HCT116 (cell line): ENCODE results near the gene DHX32. TPM values are rescaled to one million over a fixed set of nuclear protein-coding genes. Genes with fewer than 3 reads are reported as not detected.
"Not testable (repeated sequence)": the region's sequence is repeated elsewhere in the genome, so short reads cannot be mapped to it uniquely, and the experiment has no call there.

Experiments used
- ATAC-seq: fragments of 200-7000 bp; cut with Tn5 transposase; 2 replicates; pipeline ENCODE4 v1.9.1; 2020; ENCODE audit warnings: mild to moderate bottlenecking, moderate library complexity
- BruUV-seq: library from RNA; stranded (reverse); fragments of 400-500 nt; replicated peaks from 2 replicates; lab custom pipeline; 2021; lab: Mats Ljungman, UMichigan
- CTCF ChIA-PET: fragments of 300-600 bp; sonication (Branson Sonifier 250); formaldehyde crosslinking; loops from one replicate; lab custom pipeline; 2021; ENCODE audit warnings: antibody characterized with exemption; lab: Charles Lee
- POLR2A ChIA-PET: fragments of 300-600, 350-600 bp; sonication (Branson Sonifier 250); formaldehyde crosslinking; loops from one replicate; lab custom pipeline; 2021; ENCODE audit warnings: antibody characterized with exemption; lab: Charles Lee
- RAD21 ChIA-PET, 2 experiments: fragments of 300-600 bp; sonication (Branson Sonifier 250); formaldehyde crosslinking; loops; one replicate each; lab custom pipeline; 2023; ENCODE audit warnings: low total read pairs in 2 of 2; ENCODE audit not compliant: uncharacterized antibody in 2 of 2, unreplicated experiment in 2 of 2, low non-redundant PET in 1 of 2; lab: Charles Lee
- DNase-seq: peaks from one replicate; pipeline ENCODE4 v3.0.0-alpha.2; 2010; ENCODE audit warnings: low read depth, low spot score
- H2AFZ ChIP-seq: fragments of 200-600 bp; shearing (Covaris generic), sonication (generic); 2 replicates; pipeline ENCODE4 v1.6.1; 2017; ENCODE audit warnings: low read depth, mixed run types, mixed read lengths, antibody characterized with exemption, low read length; ENCODE audit not compliant: poor library complexity, severe bottlenecking
- H3K27ac ChIP-seq: 2 replicates; pipeline ENCODE4 v1.5.1; 2012; ENCODE audit warnings: low read depth, low read length
- H3K27me3 ChIP-seq: fragments of 200-600 bp; sonication (generic); 2 replicates; pipeline ENCODE4 v1.6.1; 2016; ENCODE audit warnings: mixed run types, low read length, mixed read lengths; ENCODE audit not compliant: insufficient read depth
- H3K36me3 ChIP-seq, 2 experiments: fragments of 200-500 bp in 1 of 2; fragments of 200-600 bp in 1 of 2; sonication (Bioruptor generic) in 1 of 2; sonication (generic) in 1 of 2; 2 replicates each; pipeline versions ENCODE4 v1.5.1 to v1.6.1; 2014 to 2016; ENCODE audit warnings: low read length in 2 of 2, inconsistent platforms in 1 of 2, mixed read lengths in 1 of 2, mixed run types in 1 of 2; ENCODE audit not compliant: insufficient read depth in 2 of 2, control insufficient read depth in 1 of 2
- H3K4me1 ChIP-seq, 2 experiments: fragments of 200-600 bp in 1 of 2; sonication (generic) in 1 of 2; 2 replicates each; pipeline versions ENCODE4 v1.5.1 to v1.6.1; 2012 to 2017; ENCODE audit warnings: low read length in 2 of 2, inconsistent platforms in 1 of 2, mild to moderate bottlenecking in 1 of 2, mixed read lengths in 1 of 2, mixed run types in 1 of 2, moderate library complexity in 1 of 2; ENCODE audit not compliant: insufficient read depth in 2 of 2, control insufficient read depth in 1 of 2
- H3K4me2 ChIP-seq: fragments of 200-600 bp; sonication (generic); 2 replicates; pipeline ENCODE4 v1.6.1; 2017; ENCODE audit warnings: mixed run types, low read length, mixed read lengths
- H3K4me3 ChIP-seq, 2 experiments: fragments of 200-600 bp in 1 of 2; sonication (generic) in 1 of 2; replicated peaks in 1 of 2; 2 replicates each; pipeline ENCODE4 v1.5.1; 2011 to 2016; ENCODE audit warnings: low read length in 2 of 2, control low read depth in 1 of 2, low read depth in 1 of 2, mild to moderate bottlenecking in 1 of 2, mixed read lengths in 1 of 2, mixed run types in 1 of 2
- H3K79me2 ChIP-seq: fragments of 200-600 bp; sonication (generic); 2 replicates; pipeline ENCODE4 v1.6.1; 2017; ENCODE audit warnings: mild to moderate bottlenecking, mixed run types, low read length, moderate library complexity, mixed read lengths; ENCODE audit not compliant: insufficient read depth
- H3K9ac ChIP-seq: fragments of 200-600 bp; sonication (generic); 2 replicates; pipeline ENCODE4 v1.6.1; 2016; ENCODE audit warnings: low read length, mixed read lengths
- H3K9me2 ChIP-seq: fragments of 200-600 bp; sonication (generic), shearing (Covaris generic); 2 replicates; pipeline ENCODE4 v1.6.1; 2017; ENCODE audit warnings: mixed run types, mild to moderate bottlenecking, moderate library complexity; ENCODE audit not compliant: insufficient read depth
- H3K9me3 ChIP-seq, 2 experiments: fragments of 200-500 bp in 1 of 2; fragments of 200-600 bp in 1 of 2; sonication (Bioruptor generic) in 1 of 2; sonication (generic) in 1 of 2; 2 replicates each; pipeline ENCODE4 v1.6.1; 2014 to 2017; ENCODE audit warnings: low read length in 2 of 2, mixed read lengths in 2 of 2, inconsistent platforms in 1 of 2, low read depth in 1 of 2, mild to moderate bottlenecking in 1 of 2, mixed run types in 1 of 2, moderate library complexity in 1 of 2; ENCODE audit not compliant: control insufficient read depth in 1 of 2, insufficient read depth in 1 of 2
- H4K20me1 ChIP-seq: fragments of 200-600 bp; sonication (generic), shearing (Covaris generic); 2 replicates; pipeline ENCODE4 v1.6.1; 2017; ENCODE audit warnings: mixed run types, mild to moderate bottlenecking, moderate library complexity; ENCODE audit not compliant: insufficient read depth
- CEBPB ChIP-seq: IDR thresholded peaks from 2 replicates; pipeline ENCODE4 v1.6.1; 2012; ENCODE audit warnings: low read depth
- EGR1 ChIP-seq: IDR thresholded peaks from 2 replicates; pipeline ENCODE4 v1.6.1; 2012; ENCODE audit warnings: low read depth
- EZH2 ChIP-seq: fragments of 200-600 bp; sonication (generic); IDR thresholded peaks from 2 replicates; pipeline ENCODE4 v1.6.1; 2017; ENCODE audit warnings: antibody characterized with exemption, mixed run types
- EZH2phosphoT487 ChIP-seq: fragments of 200-600 bp; IDR thresholded peaks from 2 replicates; pipeline ENCODE4 v1.6.1; 2018; ENCODE audit warnings: antibody characterized with exemption, borderline replicate concordance
- FOSL1 ChIP-seq: IDR thresholded peaks from 2 replicates; pipeline ENCODE4 v1.6.1; 2012; ENCODE audit warnings: low read depth
- POLR2AphosphoS5 ChIP-seq: IDR thresholded peaks from 2 replicates; pipeline ENCODE4 v1.6.1; 2011; ENCODE audit warnings: mild to moderate bottlenecking, low read depth, low read length, moderate library complexity
- SRF ChIP-seq: IDR thresholded peaks from 2 replicates; pipeline ENCODE4 v1.6.1; 2012; ENCODE audit warnings: low read depth
- YY1 ChIP-seq: IDR thresholded peaks from 2 replicates; pipeline ENCODE4 v1.6.1; 2011; ENCODE audit warnings: low read length, low read depth, moderate library complexity, mild to moderate bottlenecking; ENCODE audit not compliant: insufficient replicate concordance; ENCODE audit errors: extremely low read depth
- ZBTB33 ChIP-seq: IDR thresholded peaks from 2 replicates; pipeline ENCODE4 v1.6.1; 2011; ENCODE audit warnings: mild to moderate bottlenecking, low read length, moderate library complexity; ENCODE audit not compliant: insufficient replicate concordance; ENCODE audit errors: extremely low read depth
- ZFX ChIP-seq: fragments of 450-650 bp; IDR thresholded peaks from 2 replicates; pipeline ENCODE4 v1.6.1; 2017
- ZNF274 ChIP-seq: fragments of 200-500 bp; sonication (Bioruptor generic); IDR thresholded peaks from 2 replicates; pipeline ENCODE4 v1.6.1; 2014; ENCODE audit warnings: mild to moderate bottlenecking, low read depth, low read length, inconsistent platforms
- intact Hi-C: fragments of 100-400 bp; cut with micrococcal nuclease; formaldehyde crosslinking; loops from 2 replicates; pipeline ENCODE4 v1.10.0; 2022
- total RNA-seq: library from RNA; stranded (reverse); gene quantifications from one replicate; pipeline ENCODE4 v1.2.1, GENCODE V29; 2021; ENCODE audit not compliant: unreplicated experiment

Gene DHX32
- total RNA-seq, 1 experiment from 2014 or later: 50.9 TPM

GRCh38 chr10:125929618-125930017 is 48.5 kb upstream of the DHX32 start (continued):
- TF ChIP-seq SRF (no peak), ZFX (no peak), CEBPB (no peak), EZH2 (no peak), ZNF274 (no peak)

GRCh38 chr10:125928928-125929585 is 48.0 kb upstream of the DHX32 start:
- Histone ChIP-seq H3K9ac (no peak overlapping the region), H3K4me3 (no peak overlapping the region), H3K4me2 (no peak overlapping the region), H3K4me1 (peaks cover 0 to 5% of the 10 kb centered on the region in 2 experiments; a peak in 1 of 4 replicates), H3K36me3 (no peaks in the 10 kb centered on the region), H3K9me3 (no peaks in the 10 kb centered on the region), H4K20me1 (peaks cover 3% of the 10 kb centered on the region; the same call in 1 of the 2 replicates), H3K27me3 (no peaks in the 10 kb centered on the region), H3K79me2 (no peaks in the 10 kb centered on the region), H2AFZ (no peak overlapping the region), H3K9me2 (no peaks in the 10 kb centered on the region), H3K27ac (no peak overlapping the region)
- DNase-seq (no peak), ATAC-seq (no peak)
- intact Hi-C loops: no loop called here
- POLR2A ChIA-PET: no interaction called here
- no TSS peak for BruUV-seq
- TF ChIP-seq ZBTB33 (no peak), EZH2phosphoT487 (no peak), FOSL1 (no peak), POLR2AphosphoS5 (no peak), EGR1 (no peak), YY1 (no peak)
- RAD21 ChIA-PET: no interaction called here
- CTCF ChIA-PET: no interaction called here

- CTCF ChIA-PET, H3K36me3 ChIP-seq, H3K27me3 ChIP-seq, H3K4me2 ChIP-seq, H3K79me2 ChIP-seq, RAD21 ChIA-PET, H3K9me3 ChIP-seq, BruUV-seq, intact Hi-C loops, H2AFZ ChIP-seq, H4K20me1 ChIP-seq, H3K9ac ChIP-seq, H3K4me3 ChIP-seq, H3K27ac ChIP-seq, ATAC-seq, DNase-seq, H3K9me2 ChIP-seq, H3K4me1 ChIP-seq, POLR2A ChIA-PET: not testable (repeated sequence)
Observed at GRCh38 chr10:125927265-125927664, 46.2 kb upstream of the DHX32 start.
